SK-N-SH treated with all-trans-retinoic acid at 6 μM for 48 hours (cell line): ENCODE measurements around the gene IRF1.
A peak's percentile ranks its signal among the peaks of the same experiment; 100 is the strongest.
"Not testable (repeated sequence)": the region's sequence is repeated elsewhere in the genome, so short reads cannot be mapped to it uniquely, and the experiment has no call there.

ENCODE experiments used
- ATAC-seq: fragments of 200-7000 bp; cut with Tn5 transposase; 3 replicates; pipeline ENCODE4 v1.9.1; 2020; ENCODE audit warnings: mild to moderate bottlenecking, moderate library complexity
- ARNTL ChIP-seq: fragments of 450-650 bp; formaldehyde crosslinking; IDR thresholded peaks from 2 replicates; pipeline ENCODE4 v1.5.0; 2020; ENCODE audit warnings: low read depth, mild to moderate bottlenecking, moderate library complexity, borderline replicate concordance
- BACH2 ChIP-seq: fragments of 250-450 bp; sonication (Bioruptor Pico); IDR thresholded peaks from 2 replicates; pipeline ENCODE4 v1.9.0; 2021; ENCODE audit warnings: mild to moderate bottlenecking, borderline replicate concordance
- CREB5 ChIP-seq: fragments of 250-450 bp; sonication (Bioruptor Pico); IDR thresholded peaks from 2 replicates; pipeline ENCODE4 v1.5.1; 2020; ENCODE audit warnings: low read depth, mild to moderate bottlenecking, moderate library complexity
- CSDC2 ChIP-seq: fragments of 250-450 bp; sonication (Bioruptor Pico); IDR thresholded peaks from 2 replicates; pipeline ENCODE4 v1.5.0; 2020; ENCODE audit warnings: mild to moderate bottlenecking, moderate library complexity
- ESRRG ChIP-seq: fragments of 250-450 bp; sonication (Bioruptor Pico); IDR thresholded peaks from 2 replicates; pipeline ENCODE4 v1.6.1; 2021; ENCODE audit warnings: mild to moderate bottlenecking
- GLIS3 ChIP-seq: fragments of 250-450 bp; sonication (Bioruptor Pico); IDR thresholded peaks from 2 replicates; pipeline ENCODE4 v1.5.0; 2020; ENCODE audit warnings: mild to moderate bottlenecking, moderate library complexity
- ISL1 ChIP-seq: fragments of 250-450 bp; sonication (Bioruptor Pico); IDR thresholded peaks from 2 replicates; pipeline ENCODE4 v2.1.2; 2022; ENCODE audit warnings: mild to moderate bottlenecking, moderate library complexity
- OSR1 ChIP-seq: fragments of 250-450 bp; sonication (Bioruptor Pico); IDR thresholded peaks from 2 replicates; pipeline ENCODE4 v1.8.0; 2022; ENCODE audit warnings: moderate library complexity, mild to moderate bottlenecking, inconsistent platforms
- PATZ1 ChIP-seq: fragments of 250-450 bp; sonication (Bioruptor Pico); IDR thresholded peaks from 2 replicates; pipeline ENCODE4 v1.8.0; 2020; ENCODE audit warnings: mild to moderate bottlenecking, moderate library complexity, borderline replicate concordance
- POU6F1 ChIP-seq: fragments of 250-450 bp; sonication (Bioruptor Pico); IDR thresholded peaks from 2 replicates; pipeline ENCODE4 v1.8.0; 2021; ENCODE audit warnings: low read depth, mild to moderate bottlenecking, moderate library complexity, borderline replicate concordance
- PPARA ChIP-seq: fragments of 250-450 bp; sonication (Bioruptor Pico); IDR thresholded peaks from 2 replicates; pipeline ENCODE4 v1.5.0; 2020; ENCODE audit warnings: mild to moderate bottlenecking, borderline replicate concordance
- SNAI2 ChIP-seq: fragments of 250-450 bp; sonication (Bioruptor Pico); IDR thresholded peaks from 2 replicates; pipeline ENCODE4 v1.5.0; 2020; ENCODE audit warnings: mild to moderate bottlenecking, moderate library complexity
- TCF4 ChIP-seq: fragments of 250-450 bp; sonication (Bioruptor Pico); IDR thresholded peaks from 2 replicates; pipeline ENCODE4 v1.8.0; 2021; ENCODE audit warnings: mild to moderate bottlenecking, moderate library complexity, borderline replicate concordance
- TOX ChIP-seq: fragments of 250-450 bp; sonication (Bioruptor Pico); IDR thresholded peaks from 2 replicates; pipeline ENCODE4 v1.8.0; 2021; ENCODE audit warnings: mild to moderate bottlenecking, moderate library complexity, borderline replicate concordance
- TSHZ2 ChIP-seq: fragments of 250-450 bp; sonication (Bioruptor Pico); IDR thresholded peaks from 2 replicates; pipeline ENCODE4 v1.5.0; 2020; ENCODE audit warnings: mild to moderate bottlenecking, moderate library complexity
- ZC3H10 ChIP-seq: fragments of 250-450 bp; sonication (Bioruptor Pico); IDR thresholded peaks from 2 replicates; pipeline ENCODE4 v1.5.1; 2021; ENCODE audit warnings: mild to moderate bottlenecking, moderate library complexity
- ZFP3 ChIP-seq: fragments of 250-450 bp; sonication (Bioruptor Pico); IDR thresholded peaks from 2 replicates; pipeline ENCODE4 v1.5.0; 2020; ENCODE audit warnings: mild to moderate bottlenecking, moderate library complexity
- ZFP30 ChIP-seq: fragments of 450-650 bp; formaldehyde crosslinking; IDR thresholded peaks from 2 replicates; pipeline ENCODE4 v1.5.0; 2022; ENCODE audit warnings: mild to moderate bottlenecking, moderate library complexity
- ZNF565 ChIP-seq: fragments of 450-650 bp; formaldehyde crosslinking; conservative IDR thresholded peaks from 2 replicates; pipeline ENCODE4 v1.5.0; 2020; ENCODE audit warnings: low read depth, mild to moderate bottlenecking, moderate library complexity
- ZNF70 ChIP-seq: fragments of 450-650 bp; formaldehyde crosslinking; IDR thresholded peaks from 2 replicates; pipeline ENCODE4 v1.5.0; 2020; ENCODE audit warnings: mild to moderate bottlenecking, moderate library complexity
- ZNF8 ChIP-seq: fragments of 450-650 bp; formaldehyde crosslinking; IDR thresholded peaks from 2 replicates; pipeline ENCODE4 v1.5.0; 2020; ENCODE audit warnings: mild to moderate bottlenecking, moderate library complexity

The IRF1 gene

GRCh38 chr5:132439521-132440089, 51.0 kb downstream of the IRF1 start:
- TF ChIP-seq POU6F1 (CRISPR knock-in tag), result no peak
- no peak for TF ChIP-seq ARNTL (CRISPR knock-in tag)
- no peak for TF ChIP-seq ZC3H10
- no peak for TF ChIP-seq ZFP3
- TF ChIP-seq SNAI2 (CRISPR knock-in tag), result no peak
- no peak for TF ChIP-seq PATZ1
- TF ChIP-seq TCF4 (CRISPR knock-in tag), result no peak
- TF ChIP-seq OSR1 (CRISPR knock-in tag), result no peak
- no peak for TF ChIP-seq ZNF565 (CRISPR knock-in tag)
- no peak for TF ChIP-seq PPARA (CRISPR knock-in tag)
- TF ChIP-seq GLIS3 (CRISPR knock-in tag), result no peak
- TF ChIP-seq CSDC2 (CRISPR knock-in tag), result no peak
- no peak for TF ChIP-seq BACH2
- TF ChIP-seq TOX (CRISPR knock-in tag), result no peak
- TF ChIP-seq ZNF70 (CRISPR knock-in tag), result no peak
- TF ChIP-seq ZNF8, result no peak
- ATAC-seq, result peak; percentile 94

- peak; percentile 27 for ATAC-seq
- no peak for TF ChIP-seq POU6F1 (CRISPR knock-in tag)
- no peak for TF ChIP-seq ZFP30
- no peak for TF ChIP-seq ZNF565 (CRISPR knock-in tag)
- no peak for TF ChIP-seq ESRRG (CRISPR knock-in tag)
- TF ChIP-seq ZNF70 (CRISPR knock-in tag), result no peak
- no peak for TF ChIP-seq TSHZ2 (CRISPR knock-in tag)
- no peak for TF ChIP-seq ZFP3
- TF ChIP-seq CREB5, result no peak
- TF ChIP-seq CSDC2 (CRISPR knock-in tag), result no peak
- no peak for TF ChIP-seq SNAI2 (CRISPR knock-in tag)
- TF ChIP-seq GLIS3 (CRISPR knock-in tag), result no peak
- TF ChIP-seq ISL1 (CRISPR knock-in tag), result no peak
Measured at GRCh38 chr5:132438917-132439316, 51.7 kb downstream of the IRF1 start.

- not testable (repeated sequence) for ATAC-seq
Measured at GRCh38 chr5:132438267-132438645, 52.3 kb downstream of the IRF1 start.
